GM21447 (cell line): ENCODE measurements around the gene PRR12.

Experiments
- ATAC-seq: cut with Tn5 transposase; IDR thresholded peaks from one replicate; pipeline ENCODE4 v1.9.1; 2021; ENCODE audit not compliant: unreplicated experiment

The PRR12 gene

DNA sequence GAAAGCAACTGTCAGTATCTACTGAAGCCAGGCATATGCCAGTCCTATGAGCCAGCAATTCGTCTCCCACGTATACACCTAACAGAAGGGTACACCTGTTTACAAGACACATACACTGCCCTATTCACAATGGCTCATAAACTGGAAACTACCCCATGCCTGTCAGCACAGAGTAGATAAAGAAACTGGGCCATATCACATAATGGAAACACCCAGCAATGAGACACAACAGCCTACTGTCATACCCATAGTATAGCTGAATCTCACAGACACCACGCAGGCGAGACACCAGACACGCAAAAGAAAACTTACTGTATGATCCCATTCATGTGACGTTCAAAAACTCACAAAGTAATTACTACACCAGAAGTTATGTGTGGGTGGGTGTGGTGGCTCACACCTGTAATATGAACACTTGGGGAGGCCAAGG is 26.4 kb upstream of the PRR12 start:
- no peak for ATAC-seq

DNA sequence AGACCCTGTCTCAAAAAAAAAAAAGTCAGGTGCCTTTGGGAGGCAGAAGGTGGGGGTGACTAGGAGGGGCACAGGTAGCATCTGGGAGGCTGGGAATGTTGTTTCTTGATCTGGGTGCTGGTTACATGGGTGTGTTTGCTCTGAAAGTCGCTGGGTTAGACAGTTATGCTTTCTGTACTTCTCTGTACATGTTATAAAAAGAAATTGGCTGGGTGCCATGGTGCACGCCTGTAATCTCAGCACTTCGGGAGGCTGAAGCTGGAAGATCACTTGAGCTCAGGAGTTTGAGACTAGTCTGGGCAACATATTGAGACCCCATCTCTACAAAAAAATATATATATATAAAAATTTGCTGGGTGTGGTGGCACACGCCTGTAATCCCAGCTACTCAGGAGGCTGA is 25.7 kb upstream of the PRR12 start:
- ATAC-seq, result no peak

DNA sequence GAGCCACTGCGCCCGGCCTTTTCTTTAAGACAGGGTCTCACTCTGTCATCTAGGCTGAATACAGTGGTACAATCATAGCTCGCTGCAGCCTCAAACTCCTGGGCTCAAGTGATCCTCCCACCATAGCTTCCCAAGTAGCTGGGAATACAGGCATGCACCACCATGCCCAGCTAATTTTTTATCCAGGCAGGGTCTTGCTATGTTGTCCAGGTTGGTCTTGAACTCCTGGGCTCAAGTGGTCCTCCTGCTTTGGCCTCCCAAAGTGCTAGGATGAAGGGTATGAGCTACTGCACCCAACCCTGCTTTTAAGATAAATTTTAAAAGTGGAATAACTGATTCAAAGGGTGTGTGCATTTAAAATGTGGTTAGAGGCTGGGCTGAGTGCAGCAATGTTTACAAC is 24.7 kb upstream of the PRR12 start:
- ATAC-seq, result no peak

DNA sequence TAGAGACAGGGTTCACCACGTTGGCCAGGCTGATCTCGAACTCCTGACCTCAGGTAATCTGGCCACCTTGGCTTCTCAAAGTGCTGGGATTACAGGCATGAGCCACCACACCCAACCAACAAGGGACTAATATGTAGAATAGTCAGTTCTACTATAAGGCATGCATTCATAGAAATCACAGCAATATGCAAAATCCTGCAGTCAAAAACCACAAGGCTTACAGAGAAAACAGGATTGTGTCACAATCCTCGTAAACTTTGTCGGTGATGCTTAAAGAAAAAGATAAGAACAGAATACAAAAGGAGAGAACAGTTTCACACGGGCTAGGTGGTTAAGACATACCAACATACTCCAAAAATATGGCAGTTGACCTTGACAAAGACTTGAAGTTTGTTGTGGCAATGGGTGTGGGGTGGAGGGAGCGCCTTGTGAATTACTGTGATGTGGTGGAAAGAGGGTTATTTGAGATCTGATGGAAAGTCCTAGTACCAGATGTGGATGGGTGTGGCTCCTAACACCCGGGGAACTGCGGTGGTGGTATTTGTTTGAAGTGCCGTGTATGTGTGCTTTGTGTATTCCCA is 23.0 kb upstream of the PRR12 start:
- ATAC-seq, result no peak

DNA sequence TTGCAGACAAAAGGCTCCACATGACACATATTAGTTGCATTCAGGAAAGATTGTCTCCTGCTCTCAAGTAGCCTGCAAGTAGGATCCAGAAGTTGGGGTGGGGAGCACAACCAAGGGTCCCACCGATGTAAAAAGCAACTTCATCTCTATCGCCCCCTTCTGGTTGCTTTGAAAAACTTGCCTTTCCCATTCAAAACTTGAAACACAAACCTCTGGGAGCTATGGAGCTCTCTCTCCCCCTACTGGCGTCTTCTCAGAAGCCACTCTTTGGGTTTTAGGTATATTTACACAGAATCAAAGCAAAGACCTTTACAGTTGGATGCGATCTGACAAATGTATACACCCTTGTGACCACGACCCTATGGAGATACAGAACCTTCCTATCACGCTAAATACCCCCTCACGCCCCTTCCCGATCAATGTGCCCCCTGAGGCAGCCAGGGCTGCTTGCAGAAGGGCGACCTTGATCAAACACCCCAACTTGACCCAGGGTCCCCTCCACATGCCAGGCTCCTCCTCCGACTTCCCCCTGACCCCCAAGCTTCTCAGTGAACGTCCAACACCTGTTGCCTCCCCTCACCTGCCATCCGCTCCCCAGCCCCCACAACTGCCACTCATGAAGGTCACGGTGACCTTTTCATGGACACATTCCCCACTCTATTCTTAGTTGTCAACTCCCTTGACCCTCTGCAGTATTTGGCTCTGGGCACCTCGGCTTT is 20.7 kb upstream of the PRR12 start:
- ATAC-seq, result no peak

DNA sequence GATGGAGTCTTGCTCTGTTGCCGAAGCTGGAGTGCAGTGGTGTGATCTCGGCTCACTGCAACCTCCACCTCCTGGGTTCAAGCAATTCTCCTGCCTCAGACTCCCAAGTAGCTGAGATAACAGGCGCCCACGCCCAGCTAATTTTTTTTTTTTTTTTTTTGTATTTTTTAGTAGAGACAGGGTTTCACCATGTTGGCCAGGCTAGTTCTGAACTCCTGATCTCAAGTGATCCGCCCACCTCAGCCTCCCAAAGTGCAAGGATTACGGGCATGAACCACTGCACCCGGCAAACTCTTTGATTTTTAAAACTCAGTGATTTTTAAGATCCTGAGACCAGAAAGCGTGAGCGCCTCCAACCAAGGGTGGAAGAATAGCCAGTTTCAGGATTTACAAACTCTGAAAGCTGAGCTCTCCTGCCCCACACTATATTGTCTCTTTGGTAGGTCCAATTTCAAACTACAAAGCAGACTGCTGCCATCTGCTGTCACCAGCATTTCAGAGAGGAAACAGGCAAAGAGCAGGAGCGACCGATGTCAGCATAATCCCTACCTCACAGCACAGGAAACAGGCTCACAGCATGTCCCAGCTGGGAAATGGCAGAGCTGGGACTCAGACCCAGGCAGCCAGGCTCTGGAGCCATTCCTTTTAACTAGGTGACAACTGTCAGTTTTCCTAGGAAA is 19.8 kb upstream of the PRR12 start:
- no peak for ATAC-seq

DNA sequence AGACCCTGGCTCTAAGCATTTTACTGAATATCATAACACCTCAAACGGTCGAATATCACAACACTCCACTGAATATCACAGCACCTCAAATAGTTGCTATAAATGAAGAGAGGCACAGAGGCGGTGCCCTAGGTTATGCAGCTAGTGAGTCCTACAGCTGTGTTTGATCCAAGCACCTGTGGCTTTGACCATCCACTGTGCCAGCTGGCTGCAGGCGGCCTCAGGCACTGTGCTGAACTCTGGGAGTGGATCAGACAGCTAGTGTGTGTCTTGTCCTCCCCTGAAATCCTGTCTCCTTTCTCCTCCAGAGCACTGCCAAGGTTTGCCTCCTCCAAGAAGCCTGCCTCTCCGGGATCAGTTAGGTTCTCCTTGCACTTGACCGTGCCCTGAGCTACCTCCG is 18.0 kb upstream of the PRR12 start:
- no peak for ATAC-seq

DNA sequence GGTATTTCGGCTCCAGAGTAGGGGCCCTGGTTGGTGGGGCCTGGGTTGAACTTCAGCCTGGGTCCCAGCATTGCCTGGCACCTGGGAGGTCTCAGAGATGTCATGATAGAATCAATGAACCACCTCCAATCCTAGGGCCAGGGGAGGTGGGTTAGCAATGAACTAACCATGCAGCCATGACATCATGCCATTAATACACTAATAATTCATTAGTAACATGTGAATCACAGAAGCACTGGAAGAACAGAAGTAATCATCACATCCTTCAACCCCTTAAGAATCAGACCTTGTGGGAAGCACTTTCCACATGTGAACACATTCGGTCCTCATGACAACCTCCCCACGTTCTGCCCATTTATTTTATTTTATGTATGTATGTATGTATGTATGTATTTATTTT is 17.6 kb upstream of the PRR12 start:
- ATAC-seq, result no peak

DNA sequence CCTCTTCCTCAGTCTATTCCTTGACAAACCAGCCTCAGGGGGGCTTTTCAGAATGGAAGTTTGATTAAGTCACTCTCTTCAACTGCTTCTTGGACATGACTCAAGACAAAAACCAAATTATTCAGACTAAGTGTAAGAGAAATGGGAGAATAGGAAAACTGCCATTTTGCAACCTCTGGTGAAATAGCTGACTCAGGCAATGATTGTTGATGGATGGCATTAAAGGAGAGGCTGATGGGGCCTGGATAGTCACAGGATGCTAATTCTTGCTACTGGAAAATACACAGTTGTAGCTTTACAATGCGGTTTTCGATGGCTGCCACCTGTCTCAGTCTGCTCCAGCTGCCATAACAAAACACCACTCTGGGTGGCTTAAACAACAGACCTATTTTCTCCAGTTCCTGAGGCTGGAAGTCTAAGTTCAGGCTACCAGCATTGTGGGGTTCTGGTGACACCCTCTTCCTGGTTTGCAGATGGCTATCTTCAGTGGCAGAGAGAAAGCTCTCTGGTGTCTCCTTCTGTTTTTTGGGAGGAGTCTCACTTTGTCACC is 16.7 kb upstream of the PRR12 start:
- no peak for ATAC-seq

DNA sequence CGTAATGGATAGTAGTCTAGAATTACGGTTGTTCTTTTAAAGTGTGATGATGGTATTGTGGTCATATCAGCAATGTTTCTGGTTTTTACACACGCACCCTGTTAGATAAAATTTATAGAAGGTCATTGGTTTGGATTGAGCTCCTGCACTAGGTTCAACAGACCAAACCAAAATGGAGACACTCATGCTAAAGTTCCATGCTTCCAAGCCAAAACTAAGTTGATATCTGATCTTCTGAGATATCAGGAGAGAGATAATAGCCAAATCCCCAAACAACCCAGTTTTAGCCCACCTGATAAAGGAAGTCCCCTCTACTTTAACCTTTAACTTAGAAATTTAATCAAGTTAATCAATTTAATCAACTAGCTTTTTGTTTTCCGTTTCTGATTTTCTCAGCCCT is 11.8 kb upstream of the PRR12 start:
- no peak for ATAC-seq

DNA sequence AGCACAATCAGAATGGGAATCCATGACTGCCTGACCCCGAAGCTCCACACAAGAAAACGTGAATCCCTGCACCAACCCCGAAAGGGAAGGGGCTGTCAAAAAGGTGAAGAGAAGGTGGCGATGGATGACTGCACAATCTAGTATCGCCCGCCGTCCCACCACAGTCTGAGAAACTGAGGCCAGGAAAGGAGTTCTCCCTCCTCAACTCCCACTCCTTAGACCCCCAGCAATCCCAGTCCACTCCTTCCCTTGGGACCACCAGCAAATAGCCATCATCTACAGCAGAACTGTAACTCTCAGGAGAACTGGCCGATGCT is 11.1 kb upstream of the PRR12 start:
- peak; percentile 12 for ATAC-seq

DNA sequence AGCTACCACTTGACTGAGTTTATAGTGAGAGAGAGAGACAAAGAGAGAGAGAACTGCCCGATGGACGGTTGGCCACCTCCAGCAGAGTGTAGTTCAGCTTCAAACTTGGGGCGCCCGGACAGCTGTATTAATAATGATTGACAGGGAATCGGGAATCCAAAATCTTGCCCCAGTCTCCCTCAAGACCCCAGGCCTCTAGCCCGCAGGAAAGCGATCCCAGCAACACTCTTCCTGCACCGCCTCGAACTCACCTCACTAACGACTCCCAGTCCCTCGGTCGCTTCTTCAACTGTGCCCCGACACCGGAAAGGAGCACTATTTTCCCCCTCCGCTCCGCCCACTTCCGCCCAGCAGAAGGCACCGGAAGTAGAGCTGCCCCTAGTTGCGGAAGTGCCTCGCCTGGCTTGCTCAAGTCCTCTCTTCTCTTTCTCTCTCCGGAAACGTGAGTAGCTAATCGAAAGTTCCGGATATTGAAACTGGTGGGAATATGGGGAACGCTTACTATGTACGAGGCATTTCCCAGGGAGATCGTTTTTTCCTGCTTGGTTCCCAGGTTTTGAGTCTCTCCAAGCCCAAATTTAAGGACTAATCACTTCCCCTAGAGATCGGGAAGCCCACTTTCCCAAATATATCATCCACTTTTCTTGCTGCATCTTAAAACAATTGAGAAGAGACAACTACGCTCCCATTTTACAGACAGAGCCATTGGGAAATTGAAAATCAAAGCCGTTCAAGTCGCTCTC is 10.5 kb upstream of the PRR12 start, which contains the start of gene NOSIP:
Gene NOSIP (minus strand): TSS at position 293 of the 743 bp plus-strand sequence. CDS start 19,865 bp downstream, outside the sequence.
- peak; percentile 83 for ATAC-seq

DNA sequence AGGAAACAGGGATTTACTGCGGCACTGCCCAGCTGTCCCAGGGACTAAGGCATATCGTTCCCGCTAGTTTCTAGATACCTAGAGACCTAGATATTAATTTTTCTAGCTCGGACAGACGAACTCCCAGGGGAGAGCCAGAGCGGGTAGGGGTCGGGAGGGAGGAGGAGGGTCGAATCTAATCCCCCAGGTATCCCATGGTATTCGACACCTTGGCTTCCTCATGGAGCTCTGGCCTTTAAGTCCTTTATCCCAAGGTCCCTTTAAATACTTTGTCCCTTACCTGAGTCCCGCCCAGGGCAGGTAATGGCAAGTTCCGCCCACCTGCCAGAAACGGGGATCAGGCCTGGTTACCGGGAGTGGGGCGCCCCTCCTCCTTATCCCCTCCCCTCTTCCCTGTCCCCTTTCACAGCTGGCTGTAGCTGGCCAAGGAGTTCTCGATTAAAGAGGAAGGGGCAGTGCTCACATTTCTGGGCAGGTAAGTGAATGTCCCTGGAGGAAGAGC is 9.9 kb upstream of the PRR12 start, which contains the start of gene PRRG2:
Gene PRRG2 (plus strand): TSS at position 310 of the 502 bp plus-strand sequence. CDS start 1,904 bp downstream, outside the sequence.
- ATAC-seq, result no peak

DNA sequence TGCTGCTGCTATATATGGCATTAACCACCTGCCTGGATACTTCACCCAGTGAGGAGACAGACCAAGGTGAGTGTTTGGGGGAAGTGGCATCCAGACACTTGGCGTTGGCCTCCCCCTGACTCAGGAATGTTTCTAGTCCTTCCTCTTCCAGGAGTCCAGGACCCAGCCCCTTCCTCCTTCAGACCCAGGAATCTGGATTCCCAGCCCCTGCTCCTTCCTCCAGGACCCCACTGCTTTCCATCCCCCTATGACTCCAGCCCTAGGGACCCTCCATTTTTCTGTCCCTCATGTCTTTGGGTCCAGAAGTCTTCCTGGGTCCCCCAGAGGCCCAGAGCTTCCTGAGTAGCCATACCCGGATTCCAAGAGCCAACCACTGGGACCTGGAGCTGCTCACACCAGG is 7.7 kb upstream of the PRR12 start:
- no peak for ATAC-seq

DNA sequence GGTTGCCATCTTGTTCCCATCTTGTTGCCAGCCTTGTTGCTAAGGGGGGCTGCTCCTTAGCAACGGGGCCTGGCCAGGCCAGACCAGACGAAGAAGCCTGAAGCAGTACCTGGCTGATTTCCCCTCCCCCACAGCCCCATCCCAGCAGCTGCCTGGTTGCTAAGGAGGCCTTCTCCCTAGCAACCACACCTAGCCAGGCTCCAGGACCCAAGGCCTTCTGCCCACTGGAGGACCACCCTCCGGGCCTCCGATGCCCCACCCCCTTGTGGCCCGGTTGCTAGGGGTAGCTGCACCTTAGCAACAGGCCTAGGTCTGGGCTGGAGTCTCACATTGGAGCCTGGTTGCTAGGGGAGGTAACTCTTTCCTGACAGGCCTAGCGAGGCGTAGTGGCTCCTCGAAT is 6.0 kb upstream of the PRR12 start:
- no peak for ATAC-seq

DNA sequence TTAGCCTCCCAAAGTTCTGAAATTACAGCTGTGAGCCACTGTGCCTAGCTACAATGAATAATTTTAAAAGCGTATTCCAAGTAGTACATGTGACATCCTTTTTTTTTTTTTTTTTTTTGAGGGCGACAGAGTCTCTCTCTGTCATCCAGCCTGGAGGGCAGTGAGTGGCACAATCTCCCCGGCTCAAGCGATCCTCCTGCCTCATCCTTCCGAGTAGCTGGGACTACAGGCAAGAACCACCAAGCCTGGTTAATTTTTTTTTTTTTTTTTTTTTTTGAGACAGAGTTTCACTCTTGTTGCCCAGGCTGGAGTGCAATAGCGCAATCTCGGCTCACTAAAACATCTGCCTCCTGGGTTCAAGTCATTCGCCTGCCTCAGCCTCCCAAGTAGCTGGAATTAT is 3.8 kb upstream of the PRR12 start:
- no peak for ATAC-seq

DNA sequence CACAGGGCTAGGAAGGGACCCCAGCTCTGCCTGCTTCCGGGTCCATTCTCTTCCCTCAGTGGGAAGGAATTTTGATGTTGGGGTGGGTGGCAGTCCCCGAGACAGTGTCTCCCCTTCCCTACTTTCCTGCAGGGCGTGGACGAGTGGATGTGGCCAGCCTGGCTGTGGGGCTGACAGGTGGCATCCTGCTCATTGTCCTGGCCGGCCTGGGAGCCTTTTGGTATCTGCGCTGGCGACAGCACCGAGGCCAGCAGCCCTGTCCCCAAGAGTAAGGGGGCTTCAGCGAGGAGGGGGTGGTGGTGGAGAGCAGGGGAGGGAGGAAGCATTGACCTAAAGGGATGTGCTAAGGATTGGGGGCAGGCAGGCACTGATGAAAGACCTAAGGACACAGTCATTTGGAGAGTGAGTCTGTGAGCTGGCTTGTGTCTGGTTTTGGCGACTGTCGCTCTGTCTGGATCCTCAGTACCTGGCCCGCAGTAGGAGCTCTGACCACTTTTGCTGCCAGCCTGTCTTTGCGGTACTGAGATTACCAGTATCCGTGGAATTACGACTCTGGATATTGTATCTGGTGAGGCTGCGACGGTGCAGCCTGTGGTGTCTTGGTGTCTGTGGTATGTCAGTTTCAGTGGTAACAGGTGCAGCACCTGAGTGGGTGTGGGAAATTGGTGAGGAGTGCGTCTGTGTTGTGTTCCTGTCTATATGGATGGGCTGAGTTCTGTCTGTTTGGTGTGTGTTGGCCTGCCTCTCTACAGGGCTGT is 2.4 kb upstream of the PRR12 start:
- ATAC-seq, result no peak

DNA sequence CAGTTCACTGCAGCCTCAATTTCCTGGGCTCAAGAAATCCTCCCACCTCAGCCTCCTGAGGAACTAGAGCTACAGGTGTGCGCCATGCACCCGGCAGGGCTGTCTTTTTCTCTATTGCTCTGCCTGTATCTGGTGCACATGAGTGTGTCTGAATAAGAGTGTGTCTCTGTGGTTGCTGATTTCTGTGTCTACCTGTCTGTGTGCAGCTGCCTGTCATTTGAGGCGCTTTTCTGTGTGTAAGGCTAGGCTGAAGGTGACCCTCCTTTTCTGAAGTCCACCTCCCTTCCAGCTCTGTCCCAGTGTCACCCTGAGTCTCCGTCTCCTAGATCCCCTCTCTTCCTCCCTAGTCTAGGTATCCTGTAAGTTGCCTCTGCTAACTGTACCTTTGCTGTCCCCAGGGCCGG is 1.5 kb upstream of the PRR12 start:
- no peak for ATAC-seq

DNA sequence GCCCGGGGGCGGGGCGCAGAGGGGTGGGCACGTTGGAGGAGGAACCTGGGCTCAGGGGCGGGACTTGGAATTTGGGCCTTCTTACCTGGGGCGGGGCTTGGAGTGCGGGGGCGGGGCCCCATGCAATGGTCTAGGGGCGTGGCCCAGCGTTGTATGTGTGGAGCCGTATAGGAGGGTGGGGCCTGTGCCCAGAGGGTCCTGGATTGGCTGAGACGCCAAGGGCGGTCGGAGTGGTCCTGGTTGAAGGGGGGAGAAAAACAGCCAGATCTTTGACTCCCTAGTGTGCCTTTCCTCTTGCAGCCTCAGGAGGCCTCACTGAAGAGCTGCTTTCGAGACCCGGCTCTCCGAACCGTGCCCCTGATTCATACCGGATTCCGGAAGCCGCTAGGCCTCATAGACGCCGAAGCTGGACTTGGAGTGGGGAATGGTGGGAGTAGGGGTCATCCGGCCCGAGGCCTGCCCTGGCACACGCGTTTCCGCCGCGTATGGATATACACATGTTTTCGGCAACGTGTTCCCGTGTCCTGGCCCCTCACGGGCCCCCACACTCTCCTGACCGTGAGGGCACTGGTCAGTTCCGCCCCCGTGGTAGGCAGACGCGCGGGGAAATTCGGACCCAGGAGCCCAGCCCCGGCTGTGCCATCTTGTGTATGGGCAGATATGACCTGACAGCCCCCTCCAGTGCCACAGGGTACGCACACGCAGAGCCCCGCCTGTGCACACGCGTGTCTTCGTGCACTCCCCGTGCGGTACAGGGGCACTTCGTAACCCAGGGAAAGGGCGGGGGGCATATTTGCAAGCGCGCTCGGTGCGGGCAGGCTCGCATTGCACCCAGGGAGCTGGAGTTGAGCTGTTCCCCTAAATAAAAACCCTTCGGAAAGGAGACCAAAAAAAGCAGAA is 661 bp upstream of the PRR12 start:
- ATAC-seq, result peak; percentile 67
